ENCODE results near the gene GTF2E1. TPM values are rescaled to one million over a fixed set of nuclear protein-coding genes. Genes with fewer than 3 reads are reported as not detected.

Gene GTF2E1
- total and polyA plus RNA-seq, 10 of the 15 experiments (the other 5 are each of a cell fraction or from before 2014, with no cell fraction given), result 9.2 to 24.9 (median 16.2) TPM

- Histone ChIP-seq H3K9ac (ENCODE audit: control insufficient read depth, insufficient read depth, low read length) (no peak overlapping the region), H4K20me1 (ENCODE audit: control insufficient read depth, insufficient read depth) (no peaks in the 10 kb centered on the region), H2AFZ (ENCODE audit: control insufficient read depth, low read depth, low read length) (no peak overlapping the region), H3K9me3 (replicated peaks; ENCODE audit: control insufficient read depth, insufficient read depth, low read length) (no peaks in the 10 kb centered on the region), H3K79me2 (ENCODE audit: control insufficient read depth, insufficient read depth, low read length) (no peaks in the 10 kb centered on the region), H3K36me3 (ENCODE audit: control insufficient read depth in 2 of 2, insufficient read depth in 2 of 2, low read length in 1 of 2) (no peaks in the 10 kb centered on the region), H3K4me1 (ENCODE audit: control insufficient read depth, insufficient read depth, low read length) (peaks cover under 1% of the 10 kb centered on the region; the same call in 1 of the 2 replicates), H3K4me2 (ENCODE audit: control insufficient read depth, insufficient read depth) (no peak overlapping the region), H3K4me3 (no peak overlapping the region), H3K27me3 (replicated peaks in 1 of 2; ENCODE audit: control insufficient read depth in 2 of 2, insufficient read depth in 2 of 2, low read length in 1 of 2) (no peaks in the 10 kb centered on the region), H3K27ac (ENCODE audit: control insufficient read depth, insufficient read depth) (no peak overlapping the region)
- BruUV-seq (replicated peaks), result no TSS peak
- ATAC-seq (no peak), DNase-seq (ENCODE audit: low read depth, low spot score) (no peak), FAIRE-seq (no peak)
- no peak for TF ChIP-seq TCF3 (IDR thresholded peaks at IDR 0.05; ENCODE audit: borderline replicate concordance, insufficient read depth, low read depth, low read length)
- TF ChIP-seq STAT1 (conservative IDR thresholded peaks at IDR 0.05), result no peak
- TF ChIP-seq MTA3 (IDR thresholded peaks at IDR 0.05; ENCODE audit: borderline replicate concordance, low read length), result no peak
- TF ChIP-seq HCFC1 (IDR thresholded peaks at IDR 0.05; ENCODE audit: low read length), result no peak
- no peak for TF ChIP-seq NFYA (IDR thresholded peaks at IDR 0.05; ENCODE audit: borderline replicate concordance, low read depth, low read length)
- no peak for TF ChIP-seq MYB (IDR thresholded peaks at IDR 0.05; ENCODE audit: borderline replicate concordance, low read depth, low read length)
- no peak for TF ChIP-seq BHLHE40 (IDR thresholded peaks at IDR 0.05; ENCODE audit: borderline replicate concordance in 1 of 2, low read depth in 2 of 2, low read length in 1 of 2)
- no peak for TF ChIP-seq BCLAF1 (IDR thresholded peaks at IDR 0.05)
- TF ChIP-seq MXI1 (IDR thresholded peaks at IDR 0.05; ENCODE audit: low read depth, low read length), result no peak
- TF ChIP-seq BCL3 (IDR thresholded peaks at IDR 0.05; ENCODE audit: borderline replicate concordance, insufficient read depth, low read depth, low read length, poor library complexity, severe bottlenecking), result no peak
- TF ChIP-seq NR2F1 (conservative IDR thresholded peaks at IDR 0.05), result no peak
- in situ Hi-C loops (cut with MboI), result no loop called here
- POLR2A ChIA-PET, result no interaction called here
- intact Hi-C loops (cut with micrococcal nuclease; ENCODE audit: unreplicated experiment), result no loop called here
- SMC1A ChIA-PET (ENCODE audit: uncharacterized antibody, unreplicated experiment), result interaction anchor here (0.7 to 2.7 kb wide), 5 partner anchors 200 to 383 kb away, joined by 3 to 9 read pairs (median 4); no protein-coding TSS in a partner anchor
- RAD21 ChIA-PET (ENCODE audit: unreplicated experiment), result interaction anchor here (1.5 kb wide), 1 partner anchor 205 kb away, joined by 3 read pairs; the partner anchor contains the start of gene NDUFB4
- CTCF ChIA-PET, result interaction anchor here (1.4 to 2.3 kb wide), 3 partner anchors 233 to 556 kb away, joined by 3 to 12 read pairs (median 6); no protein-coding TSS in a partner anchor
Observed at GRCh38 chr3:120800625-120801024, 58.1 kb downstream of the GTF2E1 start.
